ENCODE results near the gene PSPN.

DNA sequence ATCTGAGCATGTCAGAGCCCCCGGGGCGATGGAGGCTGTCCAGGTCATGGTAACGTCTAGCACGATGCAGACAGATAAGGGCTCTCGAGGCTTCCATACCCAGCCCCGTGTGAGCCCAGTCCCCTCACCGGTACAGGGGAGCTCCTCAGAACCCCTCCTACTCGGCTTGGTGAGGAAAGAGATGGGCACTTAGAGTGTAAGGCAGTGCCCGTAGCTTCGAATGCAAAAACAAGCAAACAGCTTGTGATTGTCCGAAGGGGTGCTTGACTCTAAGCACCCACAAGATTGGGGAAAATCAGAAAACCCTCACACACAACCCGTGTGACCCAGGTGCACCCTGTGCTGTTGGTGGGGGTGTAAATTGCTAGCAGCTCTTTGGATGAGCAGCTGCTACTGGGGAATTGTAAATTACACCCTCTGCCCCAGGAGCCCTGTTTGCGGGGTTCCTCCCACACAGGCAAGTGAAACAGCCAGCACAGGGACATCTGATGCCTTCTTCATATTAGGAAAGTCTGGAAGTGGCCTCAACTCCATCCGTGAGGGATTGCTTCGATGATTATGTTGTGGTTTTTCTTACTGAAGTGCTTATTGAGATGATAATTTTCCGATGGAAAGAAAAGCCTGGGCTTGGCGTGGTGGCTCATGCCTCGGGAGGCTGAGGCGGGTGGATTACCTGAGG, 918 bp upstream of the PSPN start:
- TF ChIP-seq, protein P1, sequence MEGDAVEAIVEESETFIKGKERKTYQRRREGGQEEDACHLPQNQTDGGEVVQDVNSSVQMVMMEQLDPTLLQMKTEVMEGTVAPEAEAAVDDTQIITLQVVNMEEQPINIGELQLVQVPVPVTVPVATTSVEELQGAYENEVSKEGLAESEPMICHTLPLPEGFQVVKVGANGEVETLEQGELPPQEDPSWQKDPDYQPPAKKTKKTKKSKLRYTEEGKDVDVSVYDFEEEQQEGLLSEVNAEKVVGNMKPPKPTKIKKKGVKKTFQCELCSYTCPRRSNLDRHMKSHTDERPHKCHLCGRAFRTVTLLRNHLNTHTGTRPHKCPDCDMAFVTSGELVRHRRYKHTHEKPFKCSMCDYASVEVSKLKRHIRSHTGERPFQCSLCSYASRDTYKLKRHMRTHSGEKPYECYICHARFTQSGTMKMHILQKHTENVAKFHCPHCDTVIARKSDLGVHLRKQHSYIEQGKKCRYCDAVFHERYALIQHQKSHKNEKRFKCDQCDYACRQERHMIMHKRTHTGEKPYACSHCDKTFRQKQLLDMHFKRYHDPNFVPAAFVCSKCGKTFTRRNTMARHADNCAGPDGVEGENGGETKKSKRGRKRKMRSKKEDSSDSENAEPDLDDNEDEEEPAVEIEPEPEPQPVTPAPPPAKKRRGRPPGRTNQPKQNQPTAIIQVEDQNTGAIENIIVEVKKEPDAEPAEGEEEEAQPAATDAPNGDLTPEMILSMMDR (IDR thresholded peaks at IDR 0.05 in 2 of 3, conservative IDR thresholded peaks at IDR 0.05 in 1 of 3; ENCODE audit: borderline replicate concordance in 1 of 3, insufficient read depth in 1 of 3, low read depth in 2 of 3, low read length in 2 of 3): no peak
- no peak for TF ChIP-seq YY1 (IDR thresholded peaks at IDR 0.05; ENCODE audit: extremely low read depth, insufficient replicate concordance, low read depth, low read length)
